IPS-20b (cell line): ENCODE data around the gene CYB5B.

Experiments used
- H3K27ac ChIP-seq: one replicate; pipeline ENCODE4 v1.5.1; 2013; ENCODE audit warnings: low read length
- H3K27me3 ChIP-seq: 2 replicates; pipeline ENCODE4 v1.6.1; 2013; ENCODE audit warnings: mild to moderate bottlenecking, low read length, inconsistent platforms; ENCODE audit not compliant: insufficient read depth
- H3K36me3 ChIP-seq: 2 replicates; pipeline ENCODE4 v1.6.1; 2013; ENCODE audit warnings: low read depth, mild to moderate bottlenecking, inconsistent platforms, low read length, moderate library complexity; ENCODE audit not compliant: insufficient read depth
- H3K4me1 ChIP-seq: 2 replicates; pipeline ENCODE4 v1.6.1; 2013; ENCODE audit warnings: mild to moderate bottlenecking, control low read depth, inconsistent platforms, low read length, moderate library complexity; ENCODE audit not compliant: insufficient read depth
- H3K4me3 ChIP-seq: 2 replicates; pipeline ENCODE4 v1.5.1; 2013; ENCODE audit warnings: mild to moderate bottlenecking, low read length, inconsistent platforms
- H3K9ac ChIP-seq: 2 replicates; pipeline ENCODE4 v1.6.1; 2013; ENCODE audit warnings: low read depth, mild to moderate bottlenecking, inconsistent platforms, low read length, moderate library complexity
- H3K9me3 ChIP-seq: 2 replicates; pipeline ENCODE4 v1.6.1; 2013; ENCODE audit warnings: mild to moderate bottlenecking, low read depth, low read length, inconsistent platforms; ENCODE audit not compliant: insufficient read depth

Gene CYB5B

GRCh38 chr16:69478685-69479084, 54.3 kb downstream of the CYB5B start:
- Histone ChIP-seq H3K4me3 (no peak overlapping the region), H3K9ac (no peak overlapping the region), H3K27ac (no peak overlapping the region), H3K9me3 (no peaks in the 10 kb centered on the region), H3K27me3 (no peaks in the 10 kb centered on the region), H3K4me1 (no peaks in the 10 kb centered on the region), H3K36me3 (no peaks in the 10 kb centered on the region)

GRCh38 chr16:69479775-69480174, 55.4 kb downstream of the CYB5B start:
- no peak overlapping the region for H3K9ac ChIP-seq
- no peaks in the 10 kb centered on the region for H3K9me3 ChIP-seq
- no peak overlapping the region for H3K27ac ChIP-seq
- no peaks in the 10 kb centered on the region for H3K27me3 ChIP-seq
- no peaks in the 10 kb centered on the region for H3K36me3 ChIP-seq
- H3K4me1 ChIP-seq = no peaks in the 10 kb centered on the region
- H3K4me3 ChIP-seq = no peak overlapping the region

- no peaks in the 10 kb centered on the region for H3K36me3 ChIP-seq
- no peak overlapping the region for H3K27ac ChIP-seq
- no peaks in the 10 kb centered on the region for H3K9me3 ChIP-seq
- no peaks in the 10 kb centered on the region for H3K27me3 ChIP-seq
- no peak overlapping the region for H3K4me3 ChIP-seq
- no peak overlapping the region for H3K9ac ChIP-seq
- H3K4me1 ChIP-seq = no peaks in the 10 kb centered on the region
These were observed 57.5 kb downstream of the CYB5B start for GRCh38 chr16:69481901-69482341.

- H3K27ac ChIP-seq = no peak overlapping the region
- H3K9me3 ChIP-seq = no peaks in the 10 kb centered on the region
- H3K9ac ChIP-seq = no peak overlapping the region
- no peak overlapping the region for H3K4me3 ChIP-seq
- no peaks in the 10 kb centered on the region for H3K36me3 ChIP-seq
- H3K4me1 ChIP-seq = no peaks in the 10 kb centered on the region
- H3K27me3 ChIP-seq = no peaks in the 10 kb centered on the region
These were observed 58.1 kb downstream of the CYB5B start for GRCh38 chr16:69482410-69482991.

GRCh38 chr16:69483611-69484010, 59.2 kb downstream of the CYB5B start:
- Histone ChIP-seq H3K36me3 (no peaks in the 10 kb centered on the region), H3K4me3 (no peak overlapping the region), H3K9me3 (no peaks in the 10 kb centered on the region), H3K27me3 (no peaks in the 10 kb centered on the region), H3K9ac (no peak overlapping the region), H3K27ac (no peak overlapping the region), H3K4me1 (no peaks in the 10 kb centered on the region)

GRCh38 chr16:69485361-69485760, 60.9 kb downstream of the CYB5B start:
- H3K9ac ChIP-seq = no peak overlapping the region
- H3K27me3 ChIP-seq = no peaks in the 10 kb centered on the region
- H3K4me1 ChIP-seq = no peaks in the 10 kb centered on the region
- H3K27ac ChIP-seq = no peak overlapping the region
- no peaks in the 10 kb centered on the region for H3K36me3 ChIP-seq
- no peak overlapping the region for H3K4me3 ChIP-seq
- no peaks in the 10 kb centered on the region for H3K9me3 ChIP-seq

- no peaks in the 10 kb centered on the region for H3K4me1 ChIP-seq
- no peaks in the 10 kb centered on the region for H3K27me3 ChIP-seq
- no peak overlapping the region for H3K27ac ChIP-seq
These were observed 61.4 kb downstream of the CYB5B start for GRCh38 chr16:69485816-69486215.

GRCh38 chr16:69486272-69486671, 61.9 kb downstream of the CYB5B start:
- Histone ChIP-seq H3K9ac (no peak overlapping the region), H3K4me1 (no peaks in the 10 kb centered on the region), H3K9me3 (no peaks in the 10 kb centered on the region), H3K4me3 (no peak overlapping the region), H3K27ac (no peak overlapping the region), H3K36me3 (no peaks in the 10 kb centered on the region), H3K27me3 (no peaks in the 10 kb centered on the region)

More at GRCh38 chr16:69485816-69486215, 61.4 kb downstream of the CYB5B start:
- Histone ChIP-seq H3K9ac (no peak overlapping the region), H3K4me3 (no peak overlapping the region), H3K9me3 (no peaks in the 10 kb centered on the region), H3K36me3 (no peaks in the 10 kb centered on the region)

GRCh38 chr16:69486724-69487123, 62.3 kb downstream of the CYB5B start:
- no peak overlapping the region for H3K27ac ChIP-seq
- H3K4me3 ChIP-seq = no peak overlapping the region
- H3K36me3 ChIP-seq = no peaks in the 10 kb centered on the region
- no peak overlapping the region for H3K9ac ChIP-seq
- no peaks in the 10 kb centered on the region for H3K9me3 ChIP-seq
- H3K27me3 ChIP-seq = no peaks in the 10 kb centered on the region
- H3K4me1 ChIP-seq = no peaks in the 10 kb centered on the region

- H3K27ac ChIP-seq = no peak overlapping the region
- no peaks in the 10 kb centered on the region for H3K9me3 ChIP-seq
- H3K36me3 ChIP-seq = no peaks in the 10 kb centered on the region
- H3K27me3 ChIP-seq = no peaks in the 10 kb centered on the region
- H3K9ac ChIP-seq = no peak overlapping the region
- no peaks in the 10 kb centered on the region for H3K4me1 ChIP-seq
- H3K4me3 ChIP-seq = no peak overlapping the region
These were observed 66.4 kb downstream of the CYB5B start for GRCh38 chr16:69490707-69491324.

- Histone ChIP-seq H3K27me3 (no peaks in the 10 kb centered on the region), H3K27ac (no peak overlapping the region), H3K36me3 (no peaks in the 10 kb centered on the region), H3K9me3 (no peaks in the 10 kb centered on the region), H3K4me1 (peaks cover 3% of the 10 kb centered on the region; the same call in 1 of the 2 replicates), H3K4me3 (no peak overlapping the region), H3K9ac (no peak overlapping the region)
These were observed 70.6 kb downstream of the CYB5B start for GRCh38 chr16:69494991-69495392.

GRCh38 chr16:69495821-69496220, 71.4 kb downstream of the CYB5B start:
- Histone ChIP-seq H3K27ac (no peak overlapping the region), H3K36me3 (no peaks in the 10 kb centered on the region), H3K9me3 (no peaks in the 10 kb centered on the region)

More at GRCh38 chr16:69495821-69496220, 71.4 kb downstream of the CYB5B start:
- no peak overlapping the region for H3K9ac ChIP-seq
- no peak overlapping the region for H3K4me3 ChIP-seq
- no peaks in the 10 kb centered on the region for H3K27me3 ChIP-seq
- H3K4me1 ChIP-seq = peaks cover 3% of the 10 kb centered on the region; the same call in 1 of the 2 replicates
